HEK293T (cell line): ENCODE data around the gene FAM222B.
A peak's percentile ranks its signal among the peaks of the same experiment; 100 is the strongest.

Source experiments
- CTCF ChIA-PET: fragments of 350-600 bp; formaldehyde crosslinking; extraction: SDS; loops from one replicate; lab custom pipeline; 2021; ENCODE audit warnings: antibody characterized with exemption, inconsistent platforms; lab: Yijun Ruan, JAX
- POLR2A ChIA-PET: fragments of 350-600 bp; formaldehyde crosslinking; extraction: SDS; loops from one replicate; lab custom pipeline; 2020; ENCODE audit warnings: antibody characterized with exemption, inconsistent platforms; lab: Yijun Ruan, JAX
- DNase-seq: peaks from one replicate; pipeline ENCODE4 v3.0.0; 2012; ENCODE audit warnings: mixed read lengths; ENCODE audit errors: extremely low spot score
- ARNT ChIP-seq: fragments of 450-650 bp; IDR thresholded peaks from 2 replicates; pipeline ENCODE4 v1.6.1; 2017; ENCODE audit warnings: mild to moderate bottlenecking
- BHLHE40 ChIP-seq: fragments of 450-650 bp; IDR thresholded peaks from 2 replicates; pipeline ENCODE4 v1.6.1; 2016; ENCODE audit warnings: mild to moderate bottlenecking, moderate library complexity, borderline replicate concordance
- CTBP1 ChIP-seq: fragments of 450-650 bp; IDR thresholded peaks from 2 replicates; pipeline ENCODE4 v1.6.1; 2016; ENCODE audit warnings: borderline replicate concordance
- ELF4 ChIP-seq: fragments of 450-650 bp; IDR thresholded peaks from 2 replicates; pipeline ENCODE4 v1.6.1; 2017; ENCODE audit warnings: antibody characterized with exemption
- FOXA1 ChIP-seq: fragments of 450-650 bp; IDR thresholded peaks from 2 replicates; pipeline ENCODE4 v1.6.1; 2016; ENCODE audit warnings: mild to moderate bottlenecking
- FOXK2 ChIP-seq: fragments of 450-650 bp; IDR thresholded peaks from 2 replicates; pipeline ENCODE4 v1.6.1; 2016; ENCODE audit warnings: mild to moderate bottlenecking
- FOXM1 ChIP-seq: fragments of 450-650 bp; IDR thresholded peaks from 2 replicates; pipeline ENCODE4 v1.6.1; 2017; ENCODE audit warnings: mild to moderate bottlenecking, borderline replicate concordance
- HDGF ChIP-seq: fragments of 450-650 bp; IDR thresholded peaks from 2 replicates; pipeline ENCODE4 v1.6.1; 2017; ENCODE audit warnings: antibody characterized with exemption, borderline replicate concordance
- L3MBTL2 ChIP-seq: fragments of 450-650 bp; conservative IDR thresholded peaks from 2 replicates; pipeline ENCODE4 v1.6.1; 2016; ENCODE audit warnings: mild to moderate bottlenecking
- LEF1 ChIP-seq: fragments of 450-650 bp; IDR thresholded peaks from 2 replicates; pipeline ENCODE4 v1.6.1; 2017; ENCODE audit warnings: mild to moderate bottlenecking, borderline replicate concordance
- NFRKB ChIP-seq: fragments of 450-650 bp; IDR thresholded peaks from 2 replicates; pipeline ENCODE4 v1.6.1; 2016; ENCODE audit warnings: mild to moderate bottlenecking, moderate library complexity
- PKNOX1 ChIP-seq: fragments of 450-650 bp; IDR thresholded peaks from 2 replicates; pipeline ENCODE4 v1.6.1; 2016
- SP1 ChIP-seq: fragments of 450-650 bp; IDR thresholded peaks from 2 replicates; pipeline ENCODE4 v1.6.1; 2017
- SUZ12 ChIP-seq: fragments of 450-650 bp; IDR thresholded peaks from 2 replicates; pipeline ENCODE4 v1.6.1; 2016; ENCODE audit warnings: mild to moderate bottlenecking
- TARDBP ChIP-seq: fragments of 450-650 bp; IDR thresholded peaks from 2 replicates; pipeline ENCODE4 v1.6.1; 2016
- ZNF384 ChIP-seq: fragments of 450-650 bp; IDR thresholded peaks from 2 replicates; pipeline ENCODE4 v1.6.1; 2016

FAM222B gene

DNA sequence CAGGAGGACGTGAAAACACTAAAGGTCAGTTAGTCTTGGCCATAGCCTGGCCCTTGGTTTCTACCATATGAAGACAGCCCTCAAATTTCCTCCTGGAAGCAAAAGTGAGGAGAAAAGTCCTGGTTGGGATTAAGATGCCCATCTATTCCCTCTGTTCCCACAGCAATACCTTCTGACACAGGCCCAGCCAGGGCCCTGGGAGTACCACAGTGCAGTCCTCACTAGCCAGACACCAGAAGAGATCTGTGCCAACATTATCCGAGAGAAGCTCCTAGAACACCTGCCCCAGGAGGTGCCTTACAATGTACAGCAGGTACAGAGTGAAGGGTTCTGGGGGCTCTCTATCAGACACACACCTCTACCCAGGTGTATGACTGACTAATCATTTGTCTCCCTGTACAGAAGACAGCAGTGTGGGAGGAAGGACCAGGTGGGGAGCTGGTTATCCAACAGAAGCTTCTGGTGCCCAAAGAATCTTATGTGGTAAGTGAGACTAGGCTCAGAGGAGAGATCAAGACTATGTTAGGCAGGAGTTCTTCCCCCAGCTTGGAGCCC lies 16.3 kb upstream of the FAM222B start:
- POLR2A ChIA-PET, result interaction anchor here (0.9 to 1.1 kb wide), 2 partner anchors 40 to 95 kb away, joined by 3 read pairs; no protein-coding TSS in a partner anchor
- DNase-seq, result no peak
- CTCF ChIA-PET, result interaction anchor here (1.1 kb wide), 1 partner anchor 95 kb away, joined by 3 read pairs; no protein-coding TSS in a partner anchor
- TF ChIP-seq TARDBP (no peak), ARNT (no peak), BHLHE40 (no peak), NFRKB (no peak), HDGF (no peak), ZNF384 (no peak), PKNOX1 (no peak), LEF1 (no peak)

- no peak for DNase-seq
- TF ChIP-seq BHLHE40 (no peak), FOXK2 (no peak), L3MBTL2 (no peak), SUZ12 (no peak), FOXM1 (no peak), CTBP1 (no peak), SP1 (no peak), PKNOX1 (no peak), LEF1 (no peak), HDGF (no peak), NFRKB (no peak), ARNT (no peak), FOXA1 (no peak), TARDBP (no peak), ZNF384 (no peak), ELF4 (no peak)
- ChIA-PET CTCF (interaction anchor here (1.1 kb wide), 1 partner anchor 94 kb away, joined by 3 read pairs; no protein-coding TSS in a partner anchor), POLR2A (interaction anchor here (1.1 kb wide), 1 partner anchor 95 kb away, joined by 3 read pairs; no protein-coding TSS in a partner anchor)
These were observed 15.6 kb upstream of the FAM222B start for GRCh38 chr17:28857905-28858800.

- ChIA-PET CTCF (no interaction called here), POLR2A (interaction anchor here (1.1 to 2.1 kb wide), 3 partner anchors 10 to 26 kb away, joined by 4 to 5 read pairs (median 4); partner anchors contain the start of gene FAM222B)
- no peak for TF ChIP-seq ELF4
- no peak for DNase-seq
These were observed 13.5 kb upstream of the FAM222B start for GRCh38 chr17:28856028-28856574.

GRCh38 chr17:28855336-28855679 lies 12.7 kb upstream of the FAM222B start:
- ChIA-PET CTCF (no interaction called here), POLR2A (interaction anchor here (1.0 to 2.1 kb wide), 3 partner anchors 12 to 91 kb away, joined by 3 to 5 read pairs (median 4); partner anchors contain the start of gene FAM222B)
- DNase-seq, result no peak
- no peak for TF ChIP-seq TARDBP
- no peak for TF ChIP-seq FOXK2
- no peak for TF ChIP-seq ARNT
- no peak for TF ChIP-seq SP1
- no peak for TF ChIP-seq LEF1
- no peak for TF ChIP-seq NFRKB
- no peak for TF ChIP-seq CTBP1
- TF ChIP-seq HDGF, result no peak
- no peak for TF ChIP-seq FOXM1
- no peak for TF ChIP-seq ZNF384
- TF ChIP-seq SUZ12, result no peak
- no peak for TF ChIP-seq ELF4
- no peak for TF ChIP-seq L3MBTL2
- TF ChIP-seq BHLHE40, result no peak
- no peak for TF ChIP-seq PKNOX1
- TF ChIP-seq FOXA1, result no peak

DNA sequence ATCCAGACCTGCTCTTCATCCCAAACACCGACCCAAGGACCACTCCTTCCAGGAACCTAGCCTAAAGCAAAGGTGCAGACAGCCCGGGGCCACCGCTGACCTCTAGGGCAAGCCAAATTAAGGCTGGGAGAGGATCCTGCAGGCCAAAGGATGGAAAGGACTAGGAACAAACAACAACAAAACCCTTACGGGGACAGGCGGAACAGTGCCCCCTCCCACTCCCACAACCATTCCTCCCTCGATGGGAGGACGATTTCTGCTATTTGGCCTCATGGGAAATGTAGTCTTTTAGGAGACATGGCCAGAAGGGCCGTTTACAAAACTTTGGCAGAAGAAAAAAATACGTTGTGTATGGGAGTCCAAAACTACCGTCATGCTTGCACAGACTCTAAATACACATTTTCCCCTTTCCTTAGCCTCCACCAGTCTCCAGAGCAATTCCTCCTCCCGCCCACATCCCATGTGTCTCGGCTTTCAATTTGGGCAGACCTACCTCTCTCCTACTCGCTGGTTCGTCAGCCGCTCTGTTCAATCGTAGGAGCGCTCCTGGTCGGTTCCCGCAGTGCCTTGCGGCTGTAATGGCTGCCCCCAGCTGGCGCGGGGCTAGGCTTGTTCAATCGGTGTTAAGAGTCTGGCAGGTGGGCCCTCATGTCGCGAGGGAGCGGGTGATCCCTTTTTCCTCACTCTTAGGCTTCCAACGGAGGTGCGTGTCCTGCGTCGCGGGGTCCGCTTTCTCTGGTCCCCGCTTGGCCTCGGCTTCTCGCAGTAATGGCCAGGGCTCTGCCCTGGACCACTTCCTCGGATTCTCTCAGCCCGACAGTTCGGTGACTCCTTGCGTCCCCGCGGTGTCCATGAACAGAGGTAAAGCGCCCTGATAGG lies 12.1 kb upstream of the FAM222B start, which contains the start of gene ERAL1:
Gene ERAL1 (plus strand): TSS at position 560 of the 879 bp plus-strand sequence. CDS start 19 bp downstream, at position 579.
- ChIA-PET POLR2A (interaction anchor here (1.0 to 2.1 kb wide), 5 partner anchors 11 to 105 kb away, joined by 3 to 20 read pairs (median 4); partner anchors contain the start of gene FAM222B), CTCF (no interaction called here)
- DNase-seq, result peak; percentile 81
- TF ChIP-seq ZNF384 (no peak), L3MBTL2 (peak; percentile 65), ELF4 (peak; percentile 33)
